Cardiac fibroblast (primary cell): ENCODE results near the gene RYR3.
"Not testable (repeated sequence)": the region's sequence is repeated elsewhere in the genome, so short reads cannot be mapped to it uniquely, and the experiment has no call there.

ENCODE experiments used
- DNase-seq, 2 donors: peaks; one replicate each; pipeline versions ENCODE4 v3.0.0 to v3.0.0-alpha.2; 2010; ENCODE audit warnings: low read depth in 2 of 2
- H3K4me3 ChIP-seq, 2 donors: replicated peaks in 1 of 2; 1 replicate in 1 of 2; 2 replicates in 1 of 2; pipeline ENCODE4 v1.5.1; 2011; ENCODE audit warnings: low read depth in 2 of 2, low read length in 2 of 2, mild to moderate bottlenecking in 2 of 2, moderate library complexity in 1 of 2
- CTCF ChIP-seq: IDR thresholded peaks from one replicate; pipeline ENCODE4 v1.5.1; 2011; ENCODE audit warnings: low read depth, mild to moderate bottlenecking, low read length, inconsistent platforms

The RYR3 gene

GRCh38 chr15:33553157-33553556, 242.4 kb downstream of the RYR3 start:
- TF ChIP-seq CTCF = no peak
- no peak overlapping the region for H3K4me3 ChIP-seq
- no peak for DNase-seq

GRCh38 chr15:33559207-33559890, 248.6 kb downstream of the RYR3 start:
- no peak for TF ChIP-seq CTCF
- no peak for DNase-seq
- no peak overlapping the region for H3K4me3 ChIP-seq

GRCh38 chr15:33561407-33561806, 250.6 kb downstream of the RYR3 start:
- TF ChIP-seq CTCF = no peak
- no peak for DNase-seq
- no peak overlapping the region for H3K4me3 ChIP-seq

GRCh38 chr15:33561967-33562366, 251.2 kb downstream of the RYR3 start:
- TF ChIP-seq CTCF = no peak
- no peak overlapping the region for H3K4me3 ChIP-seq
- no peak for DNase-seq

- H3K4me3 ChIP-seq = no peak overlapping the region
- no peak for TF ChIP-seq CTCF
- DNase-seq = peak; percentile 69 to 73
These were observed 254.3 kb downstream of the RYR3 start for GRCh38 chr15:33565094-33565493.

- no peak for TF ChIP-seq CTCF
These were observed 256.9 kb downstream of the RYR3 start for GRCh38 chr15:33567652-33568051.

GRCh38 chr15:33569036-33569435, 258.3 kb downstream of the RYR3 start:
- no peak overlapping the region for H3K4me3 ChIP-seq
- TF ChIP-seq CTCF = no peak
- DNase-seq = no peak

More at GRCh38 chr15:33567652-33568051, 256.9 kb downstream of the RYR3 start:
- no peak for DNase-seq
- no peak overlapping the region for H3K4me3 ChIP-seq

- H3K4me3 ChIP-seq, DNase-seq: not testable (repeated sequence)
These were observed 267.1 kb downstream of the RYR3 start for GRCh38 chr15:33577911-33578310.
